ENCODE results near the gene SIGLEC10. TPM values are rescaled to one million over a fixed set of nuclear protein-coding genes. Genes with fewer than 3 reads are reported as not detected.
"Not testable (repeated sequence)": the region's sequence is repeated elsewhere in the genome, so short reads cannot be mapped to it uniquely, and the experiment has no call there.

The SIGLEC10 gene
- total and polyA plus RNA-seq, 9 of the 15 experiments (the other 6 are each of a cell fraction or from before 2014, with no cell fraction given): 0.10 to 1.8 (median 0.82) TPM

DNA sequence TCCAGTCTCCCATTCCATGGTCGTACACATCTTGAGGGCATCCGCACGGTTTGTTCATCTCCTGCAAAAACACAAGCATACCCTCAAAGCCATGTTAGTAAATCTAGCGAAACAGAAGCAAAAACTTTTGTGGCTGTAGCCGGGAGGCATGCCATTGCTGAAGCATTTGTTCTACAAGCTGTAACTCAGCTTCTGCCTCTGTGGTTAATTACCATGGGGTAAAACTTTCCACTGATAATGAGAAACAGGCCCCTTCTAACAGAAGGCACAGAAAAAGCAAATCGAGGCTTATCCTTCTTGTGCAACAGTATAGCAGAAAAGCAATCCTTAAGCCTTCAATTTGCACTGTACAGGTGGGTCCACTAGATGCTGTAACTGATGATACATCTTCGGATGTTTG lies 17.5 kb downstream of the SIGLEC10 start:
- H3K4me2 ChIP-seq (ENCODE audit: insufficient read depth, low read length); CTCF ChIA-PET (ENCODE audit: low intra/inter-chr PET ratio); intact Hi-C loops (cut with micrococcal nuclease); ATAC-seq; H3K36me3 ChIP-seq (ENCODE audit: control insufficient read depth, insufficient read depth, low read length); POLR2A ChIA-PET; H3K27ac ChIP-seq (ENCODE audit: extremely low read depth, low read depth, low read length); FAIRE-seq; in situ Hi-C loops (cut with MboI); H3K4me3 ChIP-seq; H3K9me1 ChIP-seq (ENCODE audit: control insufficient read depth, insufficient read depth, low read length); BruUV-seq (replicated peaks); H2AFZ ChIP-seq (ENCODE audit: low read depth, low read length); DNase-seq (ENCODE audit: extremely low read depth in 1 of 4, low spot score in 3 of 4); H4K20me1 ChIP-seq (replicated peaks; ENCODE audit: control insufficient read depth, insufficient read depth, low read length); H3K27me3 ChIP-seq (ENCODE audit: control insufficient read depth in 2 of 2, insufficient read depth in 2 of 2, low read length in 2 of 2); H3K9ac ChIP-seq (ENCODE audit: insufficient read depth in 1 of 2, low read depth in 2 of 2, low read length in 2 of 2): not testable (repeated sequence)
- 70% methylated on average over 7 of the region's 7 CpGs for WGBS (ENCODE audit: insufficient coverage, low coverage, missing lambda C conversion rate)
- Histone ChIP-seq H3K9me3 (replicated peaks; ENCODE audit: control insufficient read depth, insufficient read depth, low read depth, low read length) (peaks cover 13% of the 10 kb centered on the region), H3K79me2 (ENCODE audit: control insufficient read depth, insufficient read depth, low read length) (peaks cover 13% of the 10 kb centered on the region; the same call in 2 of the 3 replicates), H3K4me1 (replicated peaks in 1 of 2; ENCODE audit: control insufficient read depth in 2 of 2, insufficient read depth in 2 of 2, low read length in 2 of 2) (peaks cover 9 to 14% of the 10 kb centered on the region in 2 experiments; a peak in 4 of 5 replicates)

DNA sequence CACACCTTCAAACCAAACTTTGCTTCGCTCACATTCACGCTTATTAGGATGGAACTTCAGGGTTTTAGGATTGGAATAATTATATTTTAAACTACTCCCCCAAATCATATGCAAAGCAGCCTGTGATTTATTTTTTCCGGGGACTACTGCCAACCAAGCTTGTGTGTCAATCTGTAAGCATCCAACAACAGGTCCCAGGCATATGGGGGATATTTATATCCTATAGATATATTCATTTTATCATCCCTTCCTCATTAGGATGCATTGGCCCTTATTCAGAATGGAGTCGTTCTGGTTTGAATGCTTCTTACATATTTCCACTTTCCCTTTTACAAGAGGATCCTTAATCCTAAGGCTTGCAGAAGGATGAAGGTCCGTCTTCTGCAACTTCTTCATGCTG lies 18.2 kb downstream of the SIGLEC10 start:
- ChIA-PET CTCF (ENCODE audit: low intra/inter-chr PET ratio) (no interaction called here), POLR2A (no interaction called here)
- DNase-seq (ENCODE audit: extremely low read depth in 1 of 4, low spot score in 3 of 4): no peak
- Histone ChIP-seq H3K79me2 (ENCODE audit: control insufficient read depth, insufficient read depth, low read length) (peaks cover 18% of the 10 kb centered on the region; the same call in 2 of the 3 replicates), H3K4me3 (no peak overlapping the region), H3K9ac (ENCODE audit: insufficient read depth in 1 of 2, low read depth in 2 of 2, low read length in 2 of 2) (no peak overlapping the region), H3K4me1 (replicated peaks in 1 of 2; ENCODE audit: control insufficient read depth in 2 of 2, insufficient read depth in 2 of 2, low read length in 2 of 2) (peaks cover 11 to 14% of the 10 kb centered on the region in 2 experiments; a peak in 4 of 5 replicates), H4K20me1 (replicated peaks; ENCODE audit: control insufficient read depth, insufficient read depth, low read length) (no peaks in the 10 kb centered on the region), H3K36me3 (ENCODE audit: control insufficient read depth, insufficient read depth, low read length) (peaks cover 4% of the 10 kb centered on the region; the same call in 2 of the 3 replicates), H3K27ac (ENCODE audit: extremely low read depth, low read depth, low read length) (no peak overlapping the region), H3K9me1 (ENCODE audit: control insufficient read depth, insufficient read depth, low read length) (no peaks in the 10 kb centered on the region), H2AFZ (ENCODE audit: low read depth, low read length) (no peak overlapping the region), H3K9me3 (replicated peaks; ENCODE audit: control insufficient read depth, insufficient read depth, low read depth, low read length) (peaks cover 13% of the 10 kb centered on the region), H3K27me3 (ENCODE audit: control insufficient read depth in 2 of 2, insufficient read depth in 2 of 2, low read length in 2 of 2) (no peaks in the 10 kb centered on the region), H3K4me2 (ENCODE audit: insufficient read depth, low read length) (no peak overlapping the region)
- 79% methylated on average over 5 of the region's 5 CpGs for WGBS (ENCODE audit: insufficient coverage, low coverage, missing lambda C conversion rate)
- BruUV-seq (replicated peaks): no TSS peak
- ATAC-seq: no peak
- no peak for FAIRE-seq
- in situ Hi-C loops (cut with MboI): no loop called here
- intact Hi-C loops (cut with micrococcal nuclease): no loop called here
- TF ChIP-seq SIN3A (IDR thresholded peaks at IDR 0.05; ENCODE audit: borderline replicate concordance in 2 of 2, control insufficient read depth in 1 of 2, low read depth in 2 of 2, low read length in 2 of 2) (no peak), CBX1 (IDR thresholded peaks at IDR 0.05; ENCODE audit: low read depth) (no peak), ZNF3 (CRISPR knock-in tag; IDR thresholded peaks at IDR 0.05) (no peak), SP1 (CRISPR knock-in tag; IDR thresholded peaks at IDR 0.05) (no peak), PML (IDR thresholded peaks at IDR 0.05; ENCODE audit: low read length) (no peak), ZBTB17 (CRISPR knock-in tag; IDR thresholded peaks at IDR 0.05) (no peak), ELF1 (tag; IDR thresholded peaks at IDR 0.05) (no peak), ZNF780A (CRISPR knock-in tag; IDR thresholded peaks at IDR 0.05) (no peak), ETV5 (CRISPR knock-in tag; IDR thresholded peaks at IDR 0.05; ENCODE audit: low read depth) (no peak)

Measured in K562 (cell line).